ENCODE data around the gene AGAP1.

The AGAP1 gene

DNA sequence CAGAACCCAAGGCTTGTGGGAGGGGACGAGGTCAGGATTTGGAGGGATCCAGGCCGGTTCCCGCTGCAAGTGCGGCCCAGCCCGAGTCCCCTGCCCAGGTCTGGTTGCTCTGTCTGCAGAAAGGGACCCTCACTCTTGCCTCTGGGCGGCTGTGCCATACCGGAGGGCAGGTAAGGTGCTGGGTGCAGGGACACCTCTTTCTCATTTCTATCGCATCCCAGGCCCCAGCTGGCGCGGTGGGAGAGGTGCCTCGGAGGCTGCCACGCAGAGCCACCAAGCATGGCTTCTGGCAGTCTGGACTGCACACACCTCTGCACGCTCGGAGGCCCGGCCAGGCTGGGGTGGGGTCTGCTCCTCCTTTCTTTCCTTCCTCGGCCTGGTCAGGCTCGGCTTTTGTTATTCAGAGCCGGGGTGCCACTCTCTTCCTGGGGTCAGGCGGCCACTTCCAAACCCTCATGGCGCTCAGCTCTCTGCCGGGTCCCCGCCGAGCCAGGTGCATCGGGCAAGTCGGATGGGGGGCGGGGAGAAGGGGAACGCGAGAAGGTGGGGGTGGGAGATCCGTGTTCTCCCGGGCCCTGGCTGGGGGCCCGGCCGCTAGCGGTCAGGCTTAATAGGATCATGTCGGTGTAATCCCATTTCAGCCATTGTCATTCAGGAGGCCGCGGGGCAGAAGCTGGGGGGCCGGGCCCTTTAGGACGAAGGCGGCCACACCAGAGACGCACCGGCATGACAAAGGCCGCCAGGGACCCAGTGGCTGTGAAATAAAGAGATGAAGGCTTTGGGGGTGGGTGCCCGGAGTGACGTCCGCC, 665.3 kb downstream of the AGAP1 start:
- no peak for DNase-seq

DNA sequence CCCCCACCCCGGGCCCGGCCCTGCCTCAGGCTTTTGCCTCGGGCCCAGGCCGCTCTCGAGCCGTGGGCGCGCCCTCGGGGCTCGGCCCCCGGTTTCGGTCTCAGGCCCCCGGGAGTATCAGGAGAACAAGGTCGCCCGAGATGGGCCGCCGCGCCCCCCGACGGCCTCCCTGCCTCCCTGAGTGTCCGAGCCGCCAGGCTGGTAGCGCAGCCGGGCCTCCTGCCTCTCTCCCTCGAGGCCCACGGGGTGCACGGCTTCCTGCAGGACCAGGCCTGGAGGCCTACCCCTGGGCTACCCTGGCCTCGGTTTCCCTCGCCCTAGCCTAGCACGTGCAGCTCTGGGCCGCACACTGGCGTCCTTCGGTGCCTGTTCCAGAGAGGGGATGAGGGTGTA, 665.9 kb downstream of the AGAP1 start:
- no peak for DNase-seq

DNA sequence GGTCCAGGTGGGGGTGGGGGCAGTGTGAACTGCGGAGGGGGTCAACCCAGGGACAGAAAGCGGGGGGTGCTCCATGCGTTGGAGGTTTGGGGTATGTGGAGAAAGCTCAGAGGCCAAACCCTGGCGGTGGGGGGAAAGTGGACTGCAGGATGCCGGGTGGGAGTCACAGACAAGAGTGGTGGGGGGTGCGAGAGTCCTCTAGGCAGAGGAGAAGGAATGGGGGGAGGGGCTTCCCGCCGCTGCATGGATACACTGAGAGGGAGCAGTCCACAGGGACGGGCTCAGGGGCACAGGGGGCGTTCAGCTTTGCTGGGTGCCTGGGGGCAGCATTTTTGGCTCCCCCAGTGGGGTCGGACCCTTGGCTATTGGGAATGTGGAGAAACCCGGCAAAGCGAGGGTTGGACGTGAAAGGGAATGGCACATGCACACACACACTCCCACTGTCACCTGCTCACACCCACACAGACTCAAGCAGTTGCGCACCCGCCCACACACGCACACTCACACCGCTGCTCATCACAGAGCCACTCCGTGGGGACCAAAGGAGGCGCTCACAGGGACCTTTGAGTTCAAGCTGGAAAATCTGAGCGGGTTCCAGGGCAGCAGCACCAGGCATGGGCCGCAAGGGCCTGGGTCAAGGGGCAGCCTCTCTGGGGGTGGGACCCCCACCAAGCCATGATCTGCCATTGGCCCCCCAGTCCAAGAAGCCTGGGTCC, 666.7 kb downstream of the AGAP1 start:
- no peak for DNase-seq

DNA sequence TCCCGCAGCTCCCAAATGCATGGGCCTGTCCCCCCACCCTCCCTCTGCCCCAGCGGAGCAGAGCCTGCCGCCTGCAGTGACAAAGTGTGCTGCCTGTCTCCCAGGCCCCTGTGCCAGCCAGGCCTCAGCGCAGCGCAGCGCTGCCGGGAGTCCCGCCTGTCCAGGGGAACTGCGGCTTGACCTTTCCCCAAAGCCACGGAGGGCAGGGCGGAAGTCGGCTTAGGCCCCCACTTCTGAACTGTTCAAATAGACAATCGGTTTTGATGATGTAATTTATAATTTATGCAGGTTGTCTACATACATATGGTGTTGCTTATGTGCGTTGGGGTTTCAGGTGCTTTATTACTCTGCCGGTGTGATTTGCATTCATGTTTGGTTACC, 667.2 kb downstream of the AGAP1 start:
- no peak for DNase-seq

DNA sequence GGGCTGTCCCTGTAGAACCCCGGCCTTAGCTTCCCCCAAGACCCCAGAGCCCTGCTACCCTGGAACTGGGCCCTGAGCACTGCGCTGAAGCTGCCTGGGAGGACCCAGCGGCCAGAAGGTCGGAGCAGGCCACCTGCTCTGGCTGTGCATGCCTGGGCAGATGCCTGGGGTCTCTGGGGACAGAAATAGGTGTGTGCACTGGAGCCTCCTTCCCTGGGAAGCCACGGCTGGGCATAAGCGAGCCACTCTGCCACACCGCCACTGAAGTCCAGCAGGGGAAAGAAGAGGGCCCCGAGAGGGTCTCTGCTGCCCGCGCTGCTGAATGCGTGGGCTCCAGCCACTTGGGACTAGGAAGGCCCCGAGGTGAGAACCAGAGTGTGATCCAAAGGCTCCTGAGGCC, 667.7 kb downstream of the AGAP1 start:
- no peak for DNase-seq

DNA sequence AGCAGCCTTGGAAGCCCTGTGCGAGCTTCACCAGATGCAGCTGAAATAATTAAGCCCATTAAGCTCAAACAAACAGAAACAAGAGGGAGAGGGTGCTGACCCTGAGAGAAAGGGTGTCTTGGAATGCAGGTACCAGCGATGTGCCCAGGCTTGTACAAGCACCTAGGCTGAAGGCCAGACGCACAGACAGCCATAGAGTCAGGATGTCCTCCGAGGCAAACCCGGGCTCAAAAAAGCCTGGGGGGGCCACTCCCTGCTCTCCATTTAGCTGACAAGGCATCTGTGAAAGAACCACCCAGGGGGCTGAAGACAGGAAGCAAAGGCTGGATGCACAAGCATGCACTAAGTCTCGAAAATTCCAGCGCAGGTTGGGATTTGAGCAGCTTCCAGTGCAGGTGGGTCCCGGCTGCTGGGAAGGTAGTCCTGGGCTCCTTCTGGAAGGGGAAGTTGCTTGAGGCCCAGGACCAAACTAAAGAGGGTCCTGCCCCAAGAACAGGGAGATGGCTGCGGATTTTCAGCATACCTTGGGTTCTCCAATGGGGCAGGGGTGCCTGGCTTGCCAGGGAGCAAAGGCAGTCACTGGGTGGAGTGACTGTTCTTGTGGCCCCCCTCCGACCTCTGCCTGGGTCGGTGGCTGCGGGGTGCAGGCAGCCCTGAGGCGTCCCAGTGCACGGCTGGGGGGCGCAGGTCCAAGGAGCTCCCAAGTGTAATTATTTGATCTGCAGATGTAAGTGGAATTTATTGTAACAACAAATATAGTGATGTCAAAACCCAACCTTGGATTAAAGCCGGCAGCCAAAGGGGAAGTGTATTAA, 668.4 kb downstream of the AGAP1 start:
- no peak for DNase-seq

DNA sequence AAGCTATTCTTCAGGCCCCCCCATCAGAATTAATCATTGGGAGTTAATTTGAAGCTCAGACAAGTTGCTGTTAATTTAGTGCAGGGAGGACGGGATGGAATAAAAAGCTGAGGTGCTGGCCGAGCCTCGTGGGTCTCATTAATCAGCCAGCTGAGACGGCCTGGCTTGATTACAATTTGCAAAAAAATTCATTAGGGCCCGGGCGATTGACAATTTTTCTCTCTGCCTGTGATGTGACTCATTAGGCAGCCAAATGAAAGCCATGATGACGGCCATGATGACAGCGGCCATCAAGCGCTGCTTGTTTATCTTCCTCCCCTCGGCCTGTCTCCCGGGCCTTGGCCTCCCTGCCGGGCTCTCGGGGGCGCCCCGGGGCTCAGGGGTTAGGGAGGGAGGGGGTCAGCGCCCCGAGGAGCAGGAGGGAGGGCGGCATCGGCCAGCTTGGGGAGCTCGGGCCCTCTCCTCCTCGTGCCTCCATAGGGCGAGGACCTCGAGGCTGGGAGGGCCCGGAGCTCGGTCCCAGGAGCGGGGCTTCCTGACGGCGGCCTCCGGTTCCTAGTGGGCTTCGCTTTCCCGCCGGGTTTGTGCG, 669.1 kb downstream of the AGAP1 start:
- no peak for DNase-seq

DNA sequence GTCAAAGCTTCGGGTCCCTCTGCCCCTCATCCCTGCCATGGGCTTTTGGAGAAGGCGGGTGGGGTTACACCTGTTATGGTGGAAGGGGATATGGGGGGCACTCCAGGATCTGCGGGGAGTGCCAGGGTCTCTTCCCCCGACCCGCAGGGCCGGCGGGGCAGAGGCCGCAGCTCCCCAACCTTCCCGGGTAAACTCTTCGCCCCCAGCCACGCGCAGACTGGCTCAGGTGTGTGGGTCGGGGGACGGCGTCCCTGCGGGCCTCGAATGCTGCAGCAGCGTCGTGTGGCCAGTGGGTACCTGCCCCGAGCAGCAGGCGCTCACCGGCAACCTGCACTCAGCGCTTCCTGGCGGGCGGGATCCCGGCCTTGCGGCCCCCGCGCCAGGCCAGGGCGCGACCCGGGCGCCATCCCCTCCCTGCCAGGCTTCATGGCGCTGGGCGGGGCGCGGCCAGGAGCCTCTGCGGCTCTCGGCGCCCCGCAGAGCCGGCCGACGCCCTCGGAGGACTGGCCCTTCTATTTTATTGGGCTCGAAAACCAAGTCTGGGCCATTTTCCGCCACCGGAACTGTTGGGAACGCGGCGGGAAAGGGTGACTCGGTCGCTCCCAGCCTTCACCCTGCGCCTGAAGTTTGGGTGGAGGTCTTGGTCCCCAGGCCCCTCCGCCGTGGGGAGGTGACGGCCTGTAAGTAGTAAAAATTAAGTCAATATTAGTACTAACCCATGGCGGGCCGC, 669.8 kb downstream of the AGAP1 start:
- DNase-seq = no peak

DNA sequence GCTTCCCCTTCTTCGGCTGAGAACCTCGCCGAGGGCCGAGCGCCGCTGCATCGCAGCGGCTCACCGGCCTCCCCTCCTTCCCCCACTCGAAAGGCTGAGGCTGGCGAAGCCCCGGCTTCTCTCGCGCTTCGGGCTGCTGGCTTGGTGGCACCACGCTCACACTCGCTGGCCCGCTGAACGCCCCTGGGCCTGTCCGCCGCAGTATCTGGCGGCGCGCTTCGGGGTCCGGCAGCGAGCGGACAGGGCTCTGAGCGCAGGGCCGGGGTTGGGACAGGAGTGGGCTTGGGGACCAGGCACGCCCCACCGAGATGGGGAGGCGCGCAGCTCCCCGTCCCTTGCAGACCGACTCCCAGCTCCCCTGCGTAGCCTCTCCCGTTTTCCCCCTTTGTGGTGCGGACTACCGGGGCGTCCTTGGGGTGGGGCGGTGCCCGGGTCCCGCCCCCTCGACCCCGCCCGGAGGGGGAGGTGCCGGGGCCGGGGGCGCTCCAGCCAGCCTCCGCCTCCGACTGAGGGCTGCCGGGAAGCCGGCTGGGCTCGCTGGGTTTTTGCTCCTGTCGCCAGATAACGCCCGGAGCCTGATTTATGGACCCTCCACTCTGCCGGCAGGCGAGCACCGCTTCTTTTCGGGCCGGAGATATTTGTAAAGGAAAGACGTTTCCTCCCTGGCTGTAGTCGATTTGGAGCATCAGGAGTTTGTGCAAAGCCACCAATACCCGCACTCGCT, 670.5 kb downstream of the AGAP1 start:
- no peak for DNase-seq

DNA sequence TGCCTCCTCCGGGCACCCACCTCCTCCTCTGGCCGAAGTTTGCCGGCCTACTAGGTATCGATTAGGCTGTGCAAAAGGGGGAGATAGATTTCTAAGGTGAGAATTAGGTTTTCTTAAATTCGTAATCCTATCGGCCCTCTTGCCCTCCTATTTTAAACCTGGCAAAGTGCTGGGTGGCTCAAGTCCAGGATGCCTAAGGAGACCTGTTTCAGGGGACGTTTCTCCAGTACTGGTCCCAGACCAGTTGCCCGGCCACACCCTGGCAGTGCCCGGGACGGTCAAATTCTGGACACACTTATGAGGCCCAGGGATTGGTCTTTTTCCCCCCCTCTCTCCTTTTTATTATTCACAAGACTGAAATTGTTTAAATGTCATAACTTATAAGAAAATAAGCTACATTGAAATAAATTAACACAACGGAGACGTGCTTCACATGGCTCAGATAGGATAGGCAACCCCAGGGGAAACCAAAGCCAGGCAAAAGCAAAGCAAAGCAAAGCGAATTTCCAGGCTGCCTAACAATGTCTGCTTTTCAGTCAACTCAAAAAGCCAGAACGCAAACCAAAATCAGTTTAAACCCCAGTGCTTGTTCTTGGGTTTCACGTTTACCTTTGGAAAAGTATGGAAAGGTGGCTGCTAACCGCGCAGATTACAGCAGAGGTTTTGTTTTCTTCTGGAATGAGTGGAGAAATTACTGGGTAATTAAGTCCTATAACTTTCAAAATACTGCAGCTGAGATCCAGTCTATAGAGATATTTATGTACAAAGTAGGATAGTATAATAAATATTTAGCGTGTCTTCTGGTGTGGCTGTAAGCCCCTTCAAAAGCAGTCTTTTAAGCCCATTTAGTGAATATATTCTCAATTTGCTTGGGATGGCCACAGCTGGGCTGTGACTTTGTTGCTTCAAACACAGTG, 671.3 kb downstream of the AGAP1 start:
- no peak for DNase-seq

DNA sequence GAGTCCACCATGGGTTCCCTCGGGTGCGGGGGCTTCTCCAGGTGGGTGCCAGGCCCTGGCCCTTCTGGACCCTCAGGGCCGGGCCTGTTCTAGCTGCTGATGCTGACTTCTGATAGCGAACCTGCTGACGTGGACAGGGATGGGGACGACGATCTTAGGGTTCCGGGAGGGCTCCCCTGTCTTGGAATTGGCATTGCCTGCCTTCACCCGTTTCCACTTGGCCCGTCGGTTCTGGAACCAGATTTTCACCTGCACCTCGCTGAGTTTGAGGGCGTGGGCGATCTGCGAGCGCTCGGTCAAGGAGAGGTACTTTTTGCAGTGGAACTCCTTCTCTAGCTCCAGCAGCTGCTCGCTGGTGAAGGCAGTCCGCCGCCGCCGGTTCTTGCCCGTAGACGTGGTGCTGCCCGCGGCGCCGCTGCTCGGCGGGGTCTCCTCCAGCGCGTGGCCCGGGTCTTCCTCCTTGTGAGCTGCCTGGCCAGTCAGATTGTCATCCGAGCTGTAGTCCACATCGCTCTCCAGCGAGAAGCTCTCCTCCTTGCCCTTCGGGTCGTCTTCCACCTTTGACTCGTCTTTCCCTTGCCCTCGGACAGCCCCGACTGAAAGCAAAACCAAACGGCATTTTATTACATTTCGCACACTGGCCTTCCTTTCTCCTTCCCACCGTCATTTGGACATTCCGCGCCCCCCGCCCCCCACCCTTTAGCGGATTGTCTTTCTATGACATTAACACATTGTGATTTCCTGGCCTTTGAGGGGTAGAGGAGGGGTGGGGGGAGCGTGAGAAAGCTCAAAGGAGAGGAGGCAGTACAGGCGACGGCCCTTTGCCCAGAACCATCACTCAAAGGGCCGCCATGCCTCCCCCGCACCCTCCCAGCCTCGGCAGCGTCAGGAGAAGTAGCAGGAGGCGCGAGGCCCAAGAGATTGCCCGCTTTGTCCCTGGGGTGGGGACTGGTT, 672.3 kb downstream of the AGAP1 start:
- no peak for DNase-seq

DNA sequence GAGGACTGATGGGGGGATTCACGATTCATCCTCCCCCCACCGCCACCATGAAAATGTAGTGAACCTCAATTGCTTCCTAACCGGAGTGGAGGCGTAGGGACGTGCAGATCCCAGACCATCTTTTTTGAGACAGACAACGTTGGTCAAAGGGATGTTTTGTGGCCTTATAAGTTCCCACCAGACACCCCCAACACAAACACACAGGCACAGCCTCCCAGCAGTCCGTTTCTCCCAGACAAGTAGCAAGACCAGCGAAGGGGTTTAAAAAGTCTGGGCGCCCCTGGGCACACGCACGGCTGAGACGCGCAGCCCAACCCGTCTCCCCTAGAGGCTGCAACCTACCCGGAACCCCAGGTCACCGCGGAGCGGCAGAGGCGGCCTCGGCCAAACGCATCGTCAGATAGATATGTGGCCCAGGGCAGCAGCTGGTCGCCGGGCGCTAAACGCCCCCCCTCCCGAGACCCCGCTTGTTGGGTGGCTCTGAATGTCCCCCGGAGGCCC, 673.0 kb downstream of the AGAP1 start:
- DNase-seq = no peak

DNA sequence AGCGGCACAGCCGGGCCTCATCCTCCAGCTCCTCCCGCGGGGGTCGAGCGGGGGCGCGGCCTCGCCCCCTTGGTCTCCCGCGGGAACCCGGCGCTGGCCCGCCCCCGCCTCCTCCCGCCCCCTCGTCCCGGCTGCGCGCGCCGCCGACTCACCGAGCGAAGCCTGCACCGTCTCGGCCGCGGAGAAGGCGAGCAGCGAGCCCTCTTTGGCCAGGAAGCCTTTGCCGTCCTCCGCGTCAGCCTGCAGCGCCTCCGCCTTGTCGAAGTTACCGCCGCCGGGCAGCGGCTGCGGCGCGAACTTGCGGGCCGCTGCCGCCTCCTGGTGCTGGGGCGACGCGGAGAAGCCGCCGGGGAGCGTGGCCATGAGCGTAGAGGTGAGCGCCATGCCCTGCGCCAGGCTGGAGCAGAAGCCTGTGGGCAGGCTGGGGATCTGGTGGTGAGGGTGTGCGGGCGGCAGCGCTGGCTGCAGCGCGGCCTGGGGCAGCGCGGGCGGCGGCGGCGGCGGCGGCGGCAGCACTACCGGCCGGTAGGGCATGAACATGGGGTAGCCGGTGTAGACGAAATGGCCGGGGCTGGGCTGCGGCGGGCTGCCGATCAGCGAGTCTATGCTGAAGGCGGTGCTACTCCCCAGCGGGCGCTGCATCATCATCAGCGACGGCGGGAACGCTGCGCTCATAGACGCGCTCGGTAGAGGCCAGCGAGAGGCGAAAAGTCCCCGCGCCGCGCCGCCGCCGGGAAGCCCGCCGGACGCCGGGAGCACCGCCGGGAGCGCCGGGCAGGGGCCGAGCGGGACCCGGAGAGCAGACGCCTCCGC, 673.7 kb downstream of the AGAP1 start:
- DNase-seq = no peak

DNA sequence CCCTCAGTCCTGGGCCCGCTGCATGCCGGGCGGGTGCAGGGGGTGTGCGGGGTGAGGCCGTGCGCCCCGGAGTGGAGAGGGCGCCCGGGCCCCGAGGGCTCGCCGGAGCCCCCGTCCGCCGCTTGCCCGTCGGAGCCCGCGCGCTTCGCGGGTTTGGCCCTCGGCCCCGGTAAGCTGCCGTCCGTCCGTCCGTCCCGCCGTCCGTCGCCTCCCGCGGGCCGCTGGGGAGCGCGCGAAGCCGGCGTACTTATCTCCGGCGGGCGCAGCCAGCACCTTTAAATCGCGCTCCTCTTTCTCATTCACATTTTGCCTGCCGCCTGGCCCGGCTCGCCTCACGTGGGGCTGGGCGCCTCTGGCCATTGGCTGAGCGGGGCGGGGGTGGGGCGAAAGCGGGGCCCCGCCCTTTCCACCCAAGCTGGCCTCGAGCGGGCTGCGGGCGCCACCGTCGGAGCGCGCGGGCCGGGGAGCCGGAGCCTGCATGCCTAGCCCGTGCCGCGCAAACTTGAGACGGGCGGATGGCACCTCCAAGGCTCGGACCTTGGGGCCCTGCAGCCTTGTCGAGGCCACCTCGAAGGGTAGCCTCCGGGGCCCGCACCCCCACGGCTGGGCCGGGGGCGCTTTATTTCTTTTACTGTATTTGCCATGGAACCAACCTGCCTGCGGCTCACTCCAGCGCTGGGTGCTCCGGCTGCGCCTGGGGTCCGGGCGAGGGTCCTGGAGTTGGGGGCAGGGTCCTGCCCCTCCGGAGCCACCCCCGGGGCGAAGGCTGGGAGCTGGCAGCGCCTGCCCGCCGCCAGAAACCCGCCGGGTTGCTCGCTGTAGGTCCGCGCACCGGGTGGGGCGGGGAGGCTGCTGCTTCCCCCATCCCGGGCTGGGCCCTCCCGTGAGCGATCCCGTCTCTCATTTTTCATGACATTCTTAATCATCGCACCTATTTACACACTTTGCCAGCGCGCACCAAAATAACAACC, 674.6 kb downstream of the AGAP1 start, which contains the start of gene GBX2:
Gene GBX2, minus strand, starts transcription at position 277 of the 971 bp plus-strand sequence. CDS start 415 bp downstream, outside the sequence.
- no peak for DNase-seq

DNA sequence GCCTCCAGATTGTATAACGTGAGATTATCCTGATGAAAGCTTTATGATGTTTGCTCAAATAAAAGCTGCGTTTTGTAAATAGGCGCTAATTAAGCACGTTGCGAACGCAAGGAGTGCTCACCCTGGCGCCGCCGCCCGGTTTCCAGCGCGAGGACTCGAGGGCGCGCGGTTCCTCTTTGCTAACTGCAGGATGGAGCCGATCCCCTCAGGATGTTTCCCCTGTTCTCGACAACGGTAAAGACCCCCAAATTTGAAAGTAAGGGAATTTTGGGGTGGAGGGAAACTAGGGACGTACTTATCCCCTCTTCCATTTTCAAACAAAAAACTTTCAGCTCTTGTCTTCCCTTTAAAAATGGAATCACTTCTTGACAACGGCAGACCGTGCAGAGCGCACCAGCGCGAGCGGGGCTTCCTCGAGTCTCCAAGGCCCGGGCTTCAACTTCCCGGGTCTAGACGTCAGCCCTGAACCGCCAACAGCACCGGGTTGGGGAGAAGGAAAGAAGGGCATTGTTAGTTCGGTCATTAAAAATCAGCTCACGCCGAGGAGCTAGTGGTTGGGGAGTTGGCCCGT, 675.4 kb downstream of the AGAP1 start:
- DNase-seq = no peak

DNA sequence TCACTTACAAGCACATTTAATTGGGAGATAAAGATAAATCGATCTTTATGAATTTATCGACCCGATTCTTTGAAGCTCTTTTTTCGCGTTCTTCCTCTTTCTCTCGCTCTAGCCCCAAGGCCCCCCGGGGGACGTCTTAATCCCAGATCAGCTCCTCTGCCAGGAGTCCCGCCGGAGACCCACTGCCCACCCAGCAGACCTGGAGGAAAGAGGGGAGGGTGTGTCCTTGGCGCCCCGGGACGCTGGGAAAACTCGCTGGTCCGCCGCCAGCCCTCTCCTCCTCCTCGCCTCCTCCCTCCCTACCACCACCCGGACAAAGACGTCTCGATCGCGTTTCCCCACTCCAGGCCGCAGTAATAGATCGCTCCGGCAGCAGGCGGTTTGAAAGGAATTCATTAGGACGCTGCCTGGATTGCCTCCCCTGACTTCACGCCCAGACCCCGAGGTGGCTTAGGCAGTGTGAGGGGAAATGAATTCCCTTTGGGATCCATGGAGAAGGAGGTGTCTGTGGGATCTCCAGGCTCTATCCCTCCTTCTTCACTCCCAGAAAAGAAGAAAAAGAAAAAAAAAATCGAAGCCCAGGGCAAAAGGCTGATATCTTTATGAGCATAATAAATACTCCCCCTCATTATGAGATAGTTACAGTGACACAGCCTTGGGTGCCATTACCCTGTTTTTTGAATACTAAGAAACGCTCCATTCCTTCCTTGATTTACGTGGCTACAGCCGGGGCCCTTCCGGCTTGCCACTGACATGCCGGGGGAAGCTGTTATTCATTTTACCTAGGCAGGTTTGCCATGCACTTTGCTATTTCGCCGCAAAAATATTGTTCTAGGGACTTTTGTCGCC, 676.1 kb downstream of the AGAP1 start:
- DNase-seq = no peak

Measured in CD4-positive, alpha-beta T cell treated with Interleukin-4 for 4 hours (primary cell).